AG09319 (cell line): ENCODE data around the gene EEF1G.
"Not testable (repeated sequence)": the region's sequence is repeated elsewhere in the genome, so short reads cannot be mapped to it uniquely, and the experiment has no call there.

ENCODE experiments used
- DNase-seq: peaks from one replicate; pipeline ENCODE4 v3.0.0-alpha.2; 2010; ENCODE audit warnings: low read depth; ENCODE audit errors: extremely low read depth
- TF ChIP-seq, protein P1 (sequence below): IDR thresholded peaks from 2 replicates; pipeline ENCODE4 v1.5.1; 2011; ENCODE audit warnings: low read depth, mild to moderate bottlenecking, inconsistent platforms, low read length, moderate library complexity

The EEF1G gene

GRCh38 chr11:62553080-62553838, 20.4 kb downstream of the EEF1G start:
- peak; percentile 84 for DNase-seq
- TF ChIP-seq, protein P1, sequence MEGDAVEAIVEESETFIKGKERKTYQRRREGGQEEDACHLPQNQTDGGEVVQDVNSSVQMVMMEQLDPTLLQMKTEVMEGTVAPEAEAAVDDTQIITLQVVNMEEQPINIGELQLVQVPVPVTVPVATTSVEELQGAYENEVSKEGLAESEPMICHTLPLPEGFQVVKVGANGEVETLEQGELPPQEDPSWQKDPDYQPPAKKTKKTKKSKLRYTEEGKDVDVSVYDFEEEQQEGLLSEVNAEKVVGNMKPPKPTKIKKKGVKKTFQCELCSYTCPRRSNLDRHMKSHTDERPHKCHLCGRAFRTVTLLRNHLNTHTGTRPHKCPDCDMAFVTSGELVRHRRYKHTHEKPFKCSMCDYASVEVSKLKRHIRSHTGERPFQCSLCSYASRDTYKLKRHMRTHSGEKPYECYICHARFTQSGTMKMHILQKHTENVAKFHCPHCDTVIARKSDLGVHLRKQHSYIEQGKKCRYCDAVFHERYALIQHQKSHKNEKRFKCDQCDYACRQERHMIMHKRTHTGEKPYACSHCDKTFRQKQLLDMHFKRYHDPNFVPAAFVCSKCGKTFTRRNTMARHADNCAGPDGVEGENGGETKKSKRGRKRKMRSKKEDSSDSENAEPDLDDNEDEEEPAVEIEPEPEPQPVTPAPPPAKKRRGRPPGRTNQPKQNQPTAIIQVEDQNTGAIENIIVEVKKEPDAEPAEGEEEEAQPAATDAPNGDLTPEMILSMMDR, result no peak

DNA sequence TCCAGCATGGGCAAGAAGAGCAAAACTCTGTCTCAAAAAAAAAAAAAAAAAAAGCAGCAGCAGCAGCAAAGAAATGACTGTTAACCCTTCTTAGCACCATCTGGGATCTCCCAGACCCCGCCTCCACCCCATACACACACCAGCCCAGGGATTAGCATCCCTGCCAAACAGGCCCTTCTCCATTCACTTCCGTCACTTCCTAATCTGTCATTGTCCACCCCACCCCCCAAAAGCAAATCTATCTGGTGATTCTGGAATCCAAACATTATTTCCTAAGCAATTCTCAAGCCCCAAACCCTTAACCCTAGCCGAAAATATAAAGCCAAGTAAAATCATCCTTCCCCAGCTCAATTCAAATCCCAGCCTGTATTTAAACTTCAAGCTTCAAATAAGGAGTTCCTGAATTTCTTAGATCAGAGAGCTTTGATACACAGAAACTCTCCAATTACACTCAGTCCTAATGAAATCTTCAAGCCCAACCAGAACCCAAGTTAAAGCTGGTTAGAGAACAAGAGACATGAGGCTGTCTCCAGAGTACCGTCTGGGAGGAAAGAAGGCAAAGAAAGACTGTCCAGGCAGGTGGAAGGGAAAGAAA, 21.1 kb downstream of the EEF1G start:
- TF ChIP-seq, protein P1, result no peak
- DNase-seq, result no peak

DNA sequence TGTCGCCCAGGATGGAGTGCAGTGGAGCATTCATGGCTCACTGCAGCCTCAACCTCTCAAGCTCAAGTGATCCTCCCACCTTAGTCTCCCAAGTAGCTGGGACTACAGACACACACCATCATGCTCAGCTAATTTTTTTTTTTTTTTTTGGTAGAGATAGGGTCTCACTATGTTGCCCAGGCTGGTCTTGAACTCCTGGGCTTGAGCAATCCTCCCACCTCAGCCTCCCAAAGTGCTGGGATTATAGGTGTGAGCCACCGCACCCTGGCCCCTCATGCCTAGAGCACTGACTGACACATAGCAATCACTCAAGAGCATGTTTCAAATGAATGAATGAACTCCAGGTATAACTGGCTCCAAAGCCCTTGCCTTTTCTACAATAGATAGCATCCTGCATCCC, 23.2 kb downstream of the EEF1G start:
- DNase-seq, result not testable (repeated sequence)

DNA sequence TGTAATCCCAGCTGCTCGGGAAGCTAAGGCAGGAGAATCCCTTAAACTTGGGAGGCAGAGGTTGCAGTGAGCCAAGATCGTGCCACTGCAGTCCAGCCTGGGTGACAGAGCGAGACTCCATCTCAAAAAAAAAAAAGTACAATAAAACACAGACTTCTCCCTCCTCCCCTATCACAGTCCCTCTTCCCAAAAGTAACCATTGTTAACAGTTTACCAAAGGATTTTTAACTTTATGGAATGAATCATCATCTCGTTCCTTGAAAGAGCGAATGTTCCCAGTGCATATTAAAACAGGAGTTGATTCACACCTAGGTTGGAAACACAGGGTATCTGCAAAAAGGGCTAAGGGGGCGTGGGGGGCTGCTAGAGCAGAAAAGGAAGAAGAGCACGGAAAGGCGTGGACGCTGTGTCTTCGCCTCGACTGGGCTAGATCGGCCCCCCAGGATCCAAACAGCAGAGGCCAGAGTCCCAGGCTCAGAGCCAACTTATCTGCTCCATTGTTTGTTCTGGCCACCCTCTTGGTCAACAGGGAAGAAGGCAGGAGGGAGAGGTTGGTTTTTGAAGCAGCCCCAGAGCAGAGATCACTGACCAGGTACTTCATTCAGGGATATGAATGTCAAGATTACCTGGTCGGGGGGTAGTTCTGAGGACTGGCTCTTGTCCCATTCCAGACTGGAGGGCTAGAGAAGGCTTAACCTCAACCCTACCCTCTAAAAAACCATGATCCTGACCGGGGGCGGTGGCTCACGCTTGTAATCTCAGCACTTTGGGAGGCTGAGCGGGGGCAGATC, 25.0 kb downstream of the EEF1G start:
- no peak for DNase-seq
- TF ChIP-seq, protein P1, result no peak

- TF ChIP-seq, protein P1, result no peak
- no peak for DNase-seq
These were observed 25.9 kb downstream of the EEF1G start for GRCh38 chr11:62547691-62548281.

DNA sequence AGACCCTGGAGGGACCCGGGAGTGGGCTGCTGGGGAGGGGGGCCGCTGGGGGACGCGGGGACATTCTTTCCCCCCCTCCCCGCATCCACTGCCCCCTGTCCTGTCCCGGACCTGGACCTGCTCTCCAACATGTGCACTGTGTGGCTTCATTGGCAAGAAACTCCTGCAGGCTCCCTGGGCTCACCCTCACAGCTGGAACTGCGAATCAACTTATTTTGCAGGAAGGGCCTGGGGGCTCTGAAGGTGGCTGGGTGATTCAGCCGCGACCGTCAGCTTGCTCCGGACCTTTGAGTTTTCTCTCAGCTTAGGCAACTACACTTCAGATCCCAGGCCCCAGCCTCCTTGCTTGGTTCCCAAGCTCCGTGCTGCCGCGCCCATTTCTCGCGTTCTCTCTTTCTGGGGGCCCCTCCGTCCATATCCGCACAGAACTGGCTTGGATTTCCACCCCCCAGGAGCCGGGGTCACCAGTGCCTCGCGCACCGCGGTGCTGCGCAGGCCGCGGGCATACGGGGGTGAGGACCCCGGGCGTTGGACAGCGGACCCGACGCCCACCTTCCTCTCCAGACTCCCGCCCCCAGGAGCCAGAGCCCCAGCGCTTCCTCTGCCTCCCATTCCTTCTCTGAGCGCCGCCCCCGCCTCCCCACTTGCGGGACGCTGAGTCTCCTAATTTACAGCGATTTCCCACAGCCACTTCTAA, 26.6 kb downstream of the EEF1G start:
- DNase-seq, result no peak
- TF ChIP-seq, protein P1, result no peak

GRCh38 chr11:62546244-62546928, 27.3 kb downstream of the EEF1G start, which contains the start of gene AHNAK:
Gene AHNAK (minus strand): TSS chr11:62546806. CDS start chr11:62536098, 10,708 bp downstream.
- DNase-seq, result no peak
- TF ChIP-seq, protein P1, result no peak
